GM19452 (cell line): Measurements from ENCODE around the gene PLEK.
"Not testable (repeated sequence)": the region's sequence is repeated elsewhere in the genome, so short reads cannot be mapped to it uniquely, and the experiment has no call there.

Experiments used
- ATAC-seq: cut with Tn5 transposase; IDR thresholded peaks from one replicate; pipeline ENCODE4 v1.9.1; 2021; ENCODE audit not compliant: unreplicated experiment

Gene PLEK

GRCh38 chr2:68438455-68439303 is 73.6 kb downstream of the PLEK start:
- ATAC-seq: no peak

GRCh38 chr2:68441179-68441993 is 76.3 kb downstream of the PLEK start:
- ATAC-seq: peak; percentile 99

GRCh38 chr2:68441994-68442322 is 76.9 kb downstream of the PLEK start:
- ATAC-seq: no peak

GRCh38 chr2:68446425-68446824 is 81.3 kb downstream of the PLEK start:
- not testable (repeated sequence) for ATAC-seq
